Kidney glomerular epithelial cell (primary cell): ENCODE data around the gene GFOD2.

Experiments
- DNase-seq: peaks from one replicate; lab custom pipeline; 2025; lab: John Stamatoyannopoulos, UW

The GFOD2 gene

DNA sequence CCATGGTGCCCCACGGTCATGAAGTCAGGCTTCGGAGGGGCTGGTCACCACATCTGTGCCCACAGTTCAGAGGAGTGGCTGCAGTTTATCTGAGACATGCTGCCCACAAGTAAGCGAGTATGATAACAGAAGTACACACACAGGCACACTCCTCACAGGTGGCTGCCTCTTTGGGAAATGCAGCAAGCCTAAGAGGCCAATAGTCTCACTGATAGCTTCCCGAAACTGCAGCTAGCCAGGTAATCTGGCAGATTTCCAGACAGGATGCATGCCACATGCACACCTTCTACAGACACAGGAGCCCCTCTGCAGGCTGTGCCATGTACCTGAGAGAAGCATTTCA, 12.6 kb upstream of the GFOD2 start:
- DNase-seq = no peak

DNA sequence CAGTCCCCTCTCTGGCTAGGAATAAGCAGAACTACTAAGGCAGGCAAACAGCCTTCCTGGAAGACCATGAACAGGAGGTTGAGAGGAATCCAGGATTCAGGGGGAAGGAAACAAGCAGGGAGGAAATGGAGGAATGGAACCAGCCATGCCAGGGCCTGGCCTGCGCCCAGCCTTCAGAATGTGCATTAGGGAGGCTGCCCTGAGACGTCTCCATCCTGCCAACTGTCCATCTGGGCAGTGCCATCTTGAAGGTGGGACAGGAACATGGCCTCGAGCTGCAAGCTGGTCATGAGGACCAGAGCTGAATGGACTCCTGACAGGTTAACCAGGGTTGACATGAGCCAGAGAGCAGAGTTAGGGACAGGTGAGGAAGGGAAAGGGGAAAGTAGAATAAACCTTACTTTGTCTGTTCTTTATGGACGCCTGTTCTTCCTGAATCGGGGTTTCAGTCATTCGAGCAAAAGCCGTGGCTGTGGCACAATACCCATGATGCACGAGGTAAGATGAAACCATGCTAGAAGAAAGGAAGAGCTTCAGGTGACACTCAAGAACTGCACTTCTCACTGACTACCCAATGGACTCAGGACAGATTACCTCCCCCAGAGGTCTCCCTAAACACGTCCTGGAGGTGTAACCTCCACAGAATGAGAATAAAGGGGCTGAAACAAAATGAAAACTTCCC, 12.1 kb upstream of the GFOD2 start:
- DNase-seq = no peak

DNA sequence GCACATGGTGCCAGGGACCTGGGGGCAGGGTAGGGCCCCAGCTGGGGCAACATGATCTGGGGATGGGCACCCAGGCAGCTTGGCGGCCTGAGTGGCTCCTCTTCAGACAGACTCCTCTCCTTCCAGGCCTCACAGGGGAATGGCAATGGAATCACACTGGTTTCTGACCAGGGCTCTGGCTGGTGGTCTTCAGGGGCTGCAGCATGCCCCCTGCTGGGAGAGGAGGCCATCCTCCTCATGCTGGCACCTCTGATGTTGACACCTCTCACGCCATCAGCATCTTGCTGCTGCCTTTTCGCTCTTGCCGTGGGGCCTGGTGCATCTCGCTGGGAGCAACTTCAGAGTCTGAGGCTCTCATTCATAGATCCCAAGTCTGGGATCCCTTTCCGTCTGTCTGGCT, 11.2 kb upstream of the GFOD2 start:
- DNase-seq = no peak

DNA sequence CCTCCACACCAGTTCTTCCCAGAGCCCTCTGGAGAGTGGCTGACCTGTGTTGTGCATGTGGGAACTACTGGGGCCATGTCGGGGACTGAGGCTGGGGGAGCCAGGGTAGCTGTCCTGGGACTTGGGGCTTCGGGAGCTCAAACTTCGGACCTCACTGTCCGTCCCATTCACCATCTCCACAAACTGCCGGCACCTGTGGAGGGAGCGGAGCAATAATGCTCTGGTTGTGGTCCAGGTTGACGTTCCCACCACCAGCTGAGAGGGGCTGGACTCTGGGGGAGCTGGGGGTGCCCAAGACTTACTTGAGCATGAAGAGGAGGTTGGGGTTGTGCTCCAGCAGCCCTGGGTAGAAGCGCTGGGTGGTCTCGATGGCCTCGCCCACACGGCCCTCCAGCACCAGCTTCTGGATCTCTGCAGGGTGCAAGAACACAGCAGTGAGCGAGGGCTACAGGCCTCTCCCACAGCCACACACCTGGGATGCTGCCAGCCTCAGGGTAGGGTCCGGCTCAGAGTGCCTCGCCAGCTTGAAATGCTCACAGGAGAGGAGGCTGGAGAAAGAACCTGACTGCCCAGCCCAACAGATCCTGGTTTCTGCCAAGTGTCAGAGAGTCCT, 10.6 kb upstream of the GFOD2 start:
- DNase-seq = no peak

DNA sequence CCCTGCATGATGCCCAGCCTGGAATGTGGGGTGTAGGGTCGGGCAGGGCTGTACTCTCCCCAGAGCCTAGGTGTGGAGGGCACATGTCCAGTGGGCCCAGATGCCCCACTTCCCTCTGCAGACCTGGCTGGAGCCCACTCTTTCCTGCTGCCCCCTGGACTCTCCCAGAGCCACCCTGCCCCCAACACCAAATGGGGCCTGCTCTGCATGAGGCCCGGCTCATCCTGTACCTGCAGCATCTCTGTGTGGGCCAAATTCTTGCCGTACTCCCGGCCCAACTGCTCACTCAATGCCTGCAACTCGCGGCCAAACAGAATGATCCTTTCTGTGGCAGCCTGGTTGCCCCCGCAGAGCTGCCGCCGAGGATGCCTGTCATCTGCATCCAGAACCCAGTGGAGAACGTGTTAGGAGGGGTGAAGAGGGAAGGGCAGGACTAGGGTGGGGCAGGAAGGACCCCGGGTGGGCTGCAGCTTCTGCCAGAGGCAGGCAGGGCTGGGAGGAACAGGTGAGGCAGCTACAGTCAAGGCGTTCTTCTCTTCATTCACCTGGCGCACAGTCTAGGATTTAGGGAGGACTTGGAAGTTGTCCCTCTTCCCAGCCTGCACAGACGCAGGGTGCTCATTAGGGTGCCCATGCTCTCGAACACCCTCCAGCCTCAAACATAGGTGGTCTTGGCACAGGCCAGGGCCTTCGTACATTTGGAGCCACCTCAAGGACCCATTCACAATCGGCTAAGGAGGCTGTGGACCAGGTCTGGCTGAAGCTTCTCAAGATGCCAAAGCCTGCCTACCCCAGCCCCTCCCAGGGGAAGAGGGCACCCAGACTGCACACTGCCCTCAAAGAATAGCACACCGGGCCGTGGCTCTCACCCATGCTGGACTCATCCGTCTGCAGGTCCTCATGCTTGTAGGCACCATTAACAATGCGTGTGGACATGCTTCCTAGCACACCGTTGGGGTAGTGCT, 8.7 kb upstream of the GFOD2 start:
- DNase-seq = no peak

DNA sequence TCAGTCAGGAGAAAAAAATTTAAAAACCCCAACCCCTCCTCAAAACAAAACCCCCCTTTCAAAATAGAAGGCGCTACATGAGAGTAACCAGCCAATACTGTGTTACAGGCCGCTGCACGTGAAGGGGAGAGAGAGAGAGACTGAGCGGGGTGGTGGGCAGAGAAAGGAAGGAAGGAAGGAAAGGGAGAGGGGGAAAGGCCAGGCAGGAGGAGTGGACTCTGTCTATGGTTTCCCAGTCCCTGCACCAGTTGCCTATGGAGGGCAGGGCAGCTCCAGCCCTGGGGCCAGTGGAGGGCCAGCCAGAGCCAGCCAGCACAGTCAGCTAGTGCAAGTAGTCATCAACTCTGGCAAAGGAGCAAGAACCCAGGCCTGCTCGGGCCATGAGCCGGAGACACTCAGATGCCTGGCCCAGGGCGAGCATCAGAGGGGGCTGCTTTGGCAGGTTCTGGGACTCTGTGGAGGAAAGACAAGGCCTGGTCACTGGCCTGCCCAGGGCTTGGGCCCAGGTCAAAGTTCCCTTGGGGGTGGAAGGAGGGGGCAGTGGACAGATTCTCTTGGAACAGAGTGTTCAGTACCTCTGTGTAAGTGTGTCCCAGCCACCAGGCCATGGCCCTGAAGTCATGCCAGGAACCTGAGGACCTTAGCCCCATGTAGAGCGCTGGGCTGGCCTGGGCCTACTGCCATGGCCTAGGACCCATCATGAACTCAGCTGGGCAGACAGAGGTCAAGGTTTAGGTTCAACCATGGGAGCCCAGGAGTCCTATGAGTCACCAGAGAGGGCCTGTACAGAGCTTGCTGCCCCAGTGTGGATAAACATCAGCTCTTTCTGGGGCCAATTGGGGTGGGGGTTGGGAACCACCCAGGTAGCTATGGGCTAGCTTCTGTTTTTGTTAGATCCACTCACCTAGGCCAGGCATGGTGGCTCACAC, 7.3 kb upstream of the GFOD2 start:
- DNase-seq = no peak

DNA sequence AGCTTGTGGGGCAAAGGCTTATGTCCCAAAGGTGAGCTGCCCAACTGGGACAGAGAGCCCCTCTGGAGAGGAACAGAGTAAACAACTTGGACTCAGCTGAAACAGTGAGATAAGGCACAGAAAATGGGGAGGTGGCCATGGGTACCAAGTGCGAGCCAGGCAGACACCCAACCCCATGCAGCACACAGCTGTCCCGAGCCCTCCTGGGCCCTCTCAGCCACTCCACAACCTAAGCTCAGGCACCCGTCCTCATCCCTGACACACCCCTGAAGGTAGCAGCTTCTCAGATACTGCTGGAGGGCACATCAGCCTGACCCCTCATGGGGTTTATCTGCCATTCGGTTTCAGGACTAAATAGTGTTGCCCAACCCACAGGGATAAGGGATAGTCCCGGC, 4.8 kb upstream of the GFOD2 start:
- no peak for DNase-seq

DNA sequence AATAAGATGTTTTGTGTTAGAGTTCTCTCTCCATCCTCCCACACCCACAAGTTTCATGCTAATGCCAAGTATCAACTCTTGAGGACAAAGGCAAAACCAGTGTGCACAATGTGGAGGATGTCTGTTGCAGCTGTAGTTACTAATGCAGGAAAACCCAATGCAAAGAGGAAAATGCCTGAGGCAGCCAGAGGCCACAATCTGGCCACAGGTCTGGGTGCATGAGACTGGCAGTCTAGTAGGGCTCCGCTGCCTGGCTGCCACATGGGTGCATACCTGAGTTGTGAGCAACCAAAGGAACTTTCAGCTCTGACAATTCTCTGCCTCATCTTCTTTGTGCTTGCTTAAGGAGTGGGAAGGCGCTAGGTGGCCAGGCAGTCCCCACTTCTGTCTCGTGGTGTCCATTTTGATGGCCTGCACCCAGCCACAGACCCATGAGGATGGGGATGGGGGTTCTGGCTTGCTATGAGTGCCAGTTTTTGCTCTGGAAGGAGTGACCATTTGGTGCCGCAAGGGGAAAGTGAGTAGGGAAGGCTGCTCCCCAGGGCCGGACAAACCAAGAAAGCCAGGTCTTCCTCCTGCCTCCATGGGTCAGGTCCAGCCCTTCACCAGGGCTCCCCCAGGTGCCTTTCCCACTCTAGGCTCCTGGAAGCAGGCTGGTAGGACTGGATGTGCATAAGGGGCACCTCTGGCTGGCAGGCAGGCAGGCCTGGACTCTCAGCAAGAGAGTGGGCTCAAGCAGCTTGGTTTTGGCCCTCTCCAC, 4.2 kb upstream of the GFOD2 start:
- DNase-seq = peak; percentile 80

DNA sequence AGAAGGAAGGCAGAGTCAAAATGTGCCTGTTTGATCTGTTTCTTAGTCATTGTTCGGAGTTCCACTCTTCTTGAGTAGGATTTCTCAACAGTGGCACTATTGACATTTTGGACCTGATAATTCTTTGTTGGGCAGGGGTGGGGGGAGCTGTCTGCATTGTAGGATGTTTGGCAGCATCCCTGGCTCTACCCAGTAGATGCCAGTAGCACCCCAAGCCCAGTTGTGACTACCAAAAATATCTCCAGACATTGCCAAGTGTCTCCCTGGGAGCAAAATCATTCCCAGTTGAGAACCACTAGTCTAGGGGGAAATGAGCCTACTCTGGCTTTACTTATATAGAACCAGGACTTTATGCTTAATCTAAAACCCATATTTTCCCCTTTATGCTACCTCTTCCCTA, 1.1 kb upstream of the GFOD2 start:
- DNase-seq = no peak

DNA sequence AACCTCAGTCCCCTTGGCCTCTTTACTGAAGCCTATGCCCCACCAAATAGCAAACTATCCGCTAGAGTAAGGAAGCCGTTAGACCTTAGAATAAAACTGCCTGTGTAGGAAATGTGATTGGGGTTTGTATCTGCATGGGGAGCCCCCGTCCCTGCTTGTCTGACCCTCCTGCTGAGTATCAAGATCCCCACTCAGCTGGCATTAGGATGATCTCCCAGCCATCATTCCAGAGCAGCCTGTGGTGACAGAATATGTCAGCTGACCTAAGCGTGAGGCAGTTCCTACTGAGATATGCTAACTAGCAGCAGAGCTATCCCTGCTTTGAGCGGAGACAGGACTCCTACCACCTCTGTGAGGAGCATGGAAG, 645 bp upstream of the GFOD2 start:
- DNase-seq = peak; percentile 27

DNA sequence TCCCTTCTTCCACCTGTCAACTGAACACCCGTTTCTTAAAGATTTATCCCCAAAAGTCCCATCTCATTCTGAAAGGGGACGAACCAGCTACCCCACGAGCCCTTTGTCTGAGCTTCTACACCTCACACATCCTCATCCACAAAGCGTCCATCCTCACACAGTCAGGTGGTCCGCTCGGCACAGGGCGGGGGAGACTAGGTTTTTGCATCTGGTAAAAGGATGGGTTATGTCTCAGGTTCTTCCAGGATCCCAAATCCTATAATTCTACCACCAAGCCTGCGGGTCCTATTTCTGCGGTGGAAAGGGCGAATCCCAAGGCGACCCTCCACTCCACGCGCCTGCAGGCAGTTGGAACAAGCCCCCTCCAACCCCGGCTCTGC, 458 bp downstream of the GFOD2 start:
- DNase-seq = no peak

DNA sequence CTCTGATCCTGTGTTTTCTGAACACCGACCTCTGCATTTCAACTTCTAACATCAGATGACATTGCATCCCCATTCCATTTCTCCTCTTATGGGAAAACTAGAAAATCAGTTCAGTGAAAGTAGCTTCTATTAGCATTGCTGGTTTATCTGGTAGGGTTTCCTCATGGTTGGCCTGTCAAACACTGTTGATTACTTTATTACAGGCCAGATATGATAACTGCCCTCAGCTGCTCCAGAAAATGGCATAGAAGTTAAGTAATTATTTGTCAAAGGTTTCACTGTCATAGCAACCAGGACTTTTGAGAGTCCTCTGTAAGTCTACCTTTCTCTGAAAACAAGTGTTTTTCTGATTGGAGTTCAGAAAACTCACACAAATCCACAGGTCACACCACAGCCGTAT, 3.0 kb downstream of the GFOD2 start:
- no peak for DNase-seq

DNA sequence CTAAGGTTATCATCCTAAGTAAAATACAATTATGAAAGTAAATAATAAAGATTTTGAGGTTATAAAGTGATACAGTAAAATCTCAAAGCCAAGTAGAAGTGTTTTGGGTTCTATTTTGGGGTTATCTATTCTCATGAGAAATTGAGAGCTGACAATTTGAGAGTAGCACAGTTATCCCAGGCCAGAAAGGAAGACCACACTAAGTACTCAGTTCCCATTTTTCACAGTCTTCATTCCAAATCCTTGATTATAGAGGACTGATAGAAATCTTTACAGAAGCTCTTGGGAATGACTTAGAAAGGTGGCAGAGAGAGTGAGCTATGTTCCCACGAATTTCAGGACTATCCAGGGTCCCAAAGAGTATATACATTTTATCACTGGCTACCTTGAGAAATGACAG, 4.6 kb downstream of the GFOD2 start:
- no peak for DNase-seq

DNA sequence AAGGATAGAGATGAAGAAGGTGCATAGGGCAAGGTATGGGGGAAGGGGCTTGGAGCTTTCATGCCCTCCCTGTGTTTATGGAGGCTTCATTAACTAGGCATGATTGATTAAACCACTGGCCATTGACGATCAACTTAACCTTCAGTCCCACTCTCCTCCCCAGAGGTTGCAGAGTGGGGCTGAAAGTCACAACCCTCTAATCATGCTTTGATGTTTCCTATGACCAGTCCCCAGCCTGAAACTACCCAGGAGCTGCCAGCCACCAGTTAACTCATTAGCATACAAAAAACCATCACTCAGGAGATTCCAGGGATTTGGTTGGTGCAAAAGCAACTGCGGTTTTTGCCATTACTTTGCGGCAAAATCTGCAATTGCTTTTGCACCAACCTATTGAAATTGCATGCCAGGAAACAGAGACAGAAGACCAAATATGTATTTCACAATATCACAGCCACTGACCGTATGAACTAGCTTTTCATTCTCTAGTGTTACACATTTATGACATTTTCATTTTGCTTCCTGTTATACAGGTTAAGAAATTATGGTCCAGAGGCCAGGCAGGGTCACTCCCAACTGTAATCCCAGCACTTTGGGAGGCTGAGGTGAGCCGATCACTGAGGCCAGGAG, 5.4 kb downstream of the GFOD2 start:
- no peak for DNase-seq

DNA sequence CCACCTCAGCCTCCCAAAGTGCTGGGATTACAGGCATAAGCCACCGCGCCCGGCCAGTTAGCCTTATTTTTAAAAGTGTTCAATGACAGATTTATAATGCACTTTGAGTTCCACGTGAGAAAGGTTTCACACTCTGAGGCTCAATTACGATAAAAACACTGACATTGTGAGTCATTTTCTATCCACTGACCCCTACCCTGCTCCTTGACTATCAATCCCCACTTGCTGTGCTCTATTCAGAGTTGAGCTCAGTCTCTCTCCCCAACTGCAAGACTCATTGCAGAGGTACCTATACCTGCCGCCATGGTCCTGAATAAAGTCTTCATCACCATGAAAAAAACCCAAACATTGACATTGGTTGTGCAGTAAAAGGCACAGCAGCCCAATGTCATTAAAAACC, 8.5 kb downstream of the GFOD2 start:
- DNase-seq = no peak

DNA sequence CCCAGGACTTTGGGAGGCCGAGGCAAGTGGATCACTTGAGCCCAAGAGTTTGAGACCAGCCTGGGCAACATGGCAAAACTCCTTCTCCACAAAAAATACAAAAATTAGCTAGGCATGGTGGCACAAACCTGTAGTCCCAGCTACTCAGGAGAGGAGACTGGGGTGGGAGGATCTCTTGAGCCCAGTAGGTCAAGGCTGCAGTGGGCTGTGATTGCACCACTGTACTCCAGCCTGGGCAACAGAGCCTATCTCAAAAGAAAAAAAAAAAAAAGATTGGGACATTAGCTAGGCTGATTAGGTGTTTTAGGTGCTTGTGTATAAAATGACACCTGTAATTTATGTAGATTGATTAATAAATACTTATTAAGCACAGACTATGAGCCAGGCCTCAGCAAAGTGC, 10.1 kb downstream of the GFOD2 start:
- no peak for DNase-seq

DNA sequence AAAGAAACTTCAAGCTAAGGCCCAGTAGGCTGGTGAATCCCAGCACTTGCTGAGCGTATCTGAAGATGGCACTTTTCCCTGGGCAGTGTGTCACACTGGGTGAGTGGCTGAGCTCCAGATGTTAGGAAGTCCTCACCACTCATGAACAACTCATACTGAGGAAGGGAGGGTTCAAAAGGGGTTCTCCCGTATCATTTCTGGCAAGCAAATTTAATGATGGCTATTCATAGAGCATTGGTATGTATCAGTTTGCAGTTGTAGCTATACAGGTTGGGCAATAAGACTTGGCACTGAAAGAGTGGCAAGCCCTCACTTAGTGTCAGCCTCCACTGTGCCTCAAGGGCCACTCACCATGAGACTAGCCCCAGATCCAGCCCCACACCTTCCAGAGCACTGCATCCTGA, 10.7 kb downstream of the GFOD2 start:
- DNase-seq = no peak

DNA sequence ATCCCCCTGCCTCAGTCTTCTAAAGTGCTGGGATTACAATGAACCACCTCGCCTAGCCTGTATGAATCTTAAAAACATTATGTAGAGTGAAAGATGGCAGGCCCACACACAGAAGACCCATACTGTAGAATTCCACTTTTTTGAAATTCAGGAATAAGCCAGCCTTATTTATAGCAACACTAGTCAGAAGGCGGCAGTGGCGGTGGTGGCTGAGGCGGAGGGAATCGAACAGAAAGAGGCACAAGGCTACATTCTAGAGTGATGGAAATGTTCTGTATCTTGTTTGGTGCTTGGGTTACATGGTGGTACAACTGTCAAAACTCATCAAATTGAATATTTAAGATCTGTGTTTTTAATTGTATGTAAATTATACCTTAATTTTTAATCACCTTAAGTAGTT, 11.3 kb downstream of the GFOD2 start:
- DNase-seq = no peak

DNA sequence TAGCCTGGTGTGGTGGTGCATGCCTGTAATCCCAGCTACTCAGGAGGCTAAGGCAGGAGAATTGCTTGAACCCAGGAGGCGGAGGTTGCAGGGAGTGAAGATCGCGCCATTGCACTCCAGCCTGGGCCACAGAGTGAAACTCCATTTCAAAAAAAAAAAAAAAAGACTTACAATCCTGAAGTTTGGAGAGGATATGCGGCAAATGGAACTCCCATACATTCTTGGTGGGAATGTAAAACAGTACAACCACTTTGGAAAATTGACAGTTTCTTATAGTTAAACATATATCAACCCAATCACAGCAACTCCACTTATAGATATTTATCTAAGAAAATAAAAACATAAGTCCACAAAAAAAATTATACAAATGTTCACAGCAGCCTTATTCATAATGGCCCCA, 11.9 kb downstream of the GFOD2 start:
- DNase-seq = no peak

DNA sequence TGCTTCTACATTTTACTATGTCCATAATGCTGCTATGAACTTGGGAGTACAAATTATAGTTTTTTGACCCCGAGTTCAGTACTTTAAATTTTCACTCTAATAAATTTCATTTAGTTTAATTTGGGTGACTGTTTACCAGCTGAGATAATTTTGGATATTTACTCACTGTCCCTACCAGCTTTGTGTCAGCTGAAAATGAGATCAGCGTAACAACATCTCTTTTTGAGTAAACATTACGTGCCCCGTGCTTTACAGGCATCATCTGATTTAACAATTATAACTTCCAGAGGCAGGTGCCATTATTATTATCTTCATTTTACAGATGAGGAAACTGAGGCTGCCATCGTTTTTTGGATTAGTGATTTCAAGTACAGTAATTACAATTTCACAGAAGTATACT, 15.0 kb downstream of the GFOD2 start:
- no peak for DNase-seq

DNA sequence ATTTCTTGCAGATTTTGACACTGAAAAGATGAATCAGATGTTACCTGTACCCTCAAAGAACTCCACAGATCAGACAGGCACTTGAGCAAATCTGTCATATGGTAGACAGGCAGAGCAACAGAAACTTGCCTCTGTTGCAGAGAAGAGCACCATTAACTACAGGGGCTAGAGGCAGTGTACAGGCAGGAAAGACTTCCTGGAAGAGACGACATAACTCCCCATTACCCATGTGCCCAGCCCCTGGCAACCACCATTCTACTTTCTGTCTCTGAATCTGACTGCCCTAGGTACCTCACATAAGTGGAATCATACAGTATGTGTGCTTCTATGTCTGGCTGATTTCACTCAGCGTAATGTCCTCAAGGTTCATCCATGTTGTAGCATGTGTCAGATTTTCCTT, 15.5 kb downstream of the GFOD2 start:
- DNase-seq = no peak
